Renal pelvis (tissue), 4 donors: ENCODE measurements around the gene CMAS. TPM values are rescaled to one million over a fixed set of nuclear protein-coding genes. Genes with fewer than 3 reads are reported as not detected.

Experiments
- DNase-seq: peaks from one replicate; pipeline ENCODE4 v3.0.0-alpha.2; 2013
- polyA plus RNA-seq, 3 donors: library from polyadenylated mRNA; unstranded; fragments of 120-200 nt; gene quantifications; one replicate each; pipeline ENCODE4 v1.2.1, GENCODE V29; 2013; ENCODE audit not compliant: insufficient read length in 3 of 3

Gene CMAS
- polyA plus RNA-seq, 3 donors, result 50.4 to 57.2 (median 51.1) TPM

GRCh38 chr12:22101749-22102243 is 55.8 kb downstream of the CMAS start:
- DNase-seq, result no peak

- DNase-seq, result no peak
Observed at GRCh38 chr12:22103418-22103817, 57.4 kb downstream of the CMAS start.

- DNase-seq, result no peak
Observed at GRCh38 chr12:22105542-22105941, 59.5 kb downstream of the CMAS start.

GRCh38 chr12:22110176-22110575 is 64.2 kb downstream of the CMAS start:
- DNase-seq, result no peak

Other genes starting within 250 kb of the CMAS start
- gene ABCC9, start 104.8 kb upstream of the CMAS start, polyA plus RNA-seq, result 10 to 100 TPM; 23.4 to 27.5 (median 23.9) TPM